ENCODE data around the gene LRRC4. TPM values are rescaled to one million over a fixed set of nuclear protein-coding genes. Genes with fewer than 3 reads are reported as not detected.

LRRC4 gene
- polyA plus RNA-seq, 1 donor, result 2.1 TPM

GRCh38 chr7:128032605-128033235, 1.5 kb upstream of the LRRC4 start:
- H3K27ac ChIP-seq (ENCODE audit: low read length), result no peak overlapping the region
- peak in 1 of 2 donors; percentile 36 for DNase-seq
- WGBS (ENCODE audit: insufficient coverage, low lambda C conversion rate), result no CpG with 5 or more reads among the region's 41 CpGs
- peaks cover 10% of the 10 kb centered on the region for H3K36me3 ChIP-seq (ENCODE audit: control insufficient read depth, insufficient read depth, low read length)
- peaks cover 17% of the 10 kb centered on the region for H3K4me1 ChIP-seq (ENCODE audit: control insufficient read depth, insufficient read depth, low read length)
- H3K9me3 ChIP-seq (ENCODE audit: control insufficient read depth, low read depth, low read length), result peaks cover 2% of the 10 kb centered on the region
- H3K4me3 ChIP-seq (ENCODE audit: low read length), result peak overlapping the region; percentile 9
- peaks cover 19% of the 10 kb centered on the region for H3K27me3 ChIP-seq (ENCODE audit: control insufficient read depth, insufficient read depth, low read length)

DNA sequence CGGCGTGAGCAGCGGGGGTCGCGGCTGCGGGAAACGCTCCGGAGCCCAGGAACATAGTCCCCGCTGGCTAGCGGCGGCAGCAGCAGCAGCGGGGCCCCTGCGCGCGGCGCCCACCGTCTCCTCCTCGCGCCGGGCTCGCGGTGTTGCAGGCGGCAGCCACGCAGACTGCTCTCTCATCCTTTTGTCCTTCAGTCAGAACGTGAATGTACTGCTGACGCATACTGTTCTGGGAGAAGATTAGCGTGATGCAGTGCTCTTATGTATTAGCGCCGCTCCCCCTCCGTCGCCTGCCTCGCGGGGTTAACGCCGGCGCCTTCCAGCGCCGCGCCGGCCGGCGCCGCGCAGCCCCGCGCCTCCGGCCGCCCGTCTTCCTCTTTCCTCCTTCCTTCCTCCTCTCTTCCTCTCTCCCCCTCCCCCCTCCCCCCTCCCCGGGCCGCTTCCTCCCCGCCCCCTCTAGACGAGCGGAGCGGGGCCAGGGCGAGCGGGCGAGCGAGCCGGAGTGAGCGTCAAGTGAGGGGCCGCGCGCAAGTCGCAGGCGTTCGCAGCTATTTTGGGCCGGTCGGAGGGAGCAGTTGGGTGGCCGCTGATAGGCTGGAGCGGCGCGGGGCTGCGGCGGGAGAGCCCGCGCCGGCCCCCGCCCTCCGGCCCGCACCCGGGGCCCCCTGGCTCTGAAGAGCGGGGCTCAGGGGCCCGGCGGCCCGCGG, 816 bp upstream of the LRRC4 start:
- peaks cover 2% of the 10 kb centered on the region for H3K9me3 ChIP-seq (ENCODE audit: control insufficient read depth, low read depth, low read length)
- WGBS (ENCODE audit: insufficient coverage, low lambda C conversion rate), result no CpG with 5 or more reads among the region's 87 CpGs
- H3K27me3 ChIP-seq (ENCODE audit: control insufficient read depth, insufficient read depth, low read length), result peaks cover 19% of the 10 kb centered on the region
- no peak overlapping the region for H3K4me3 ChIP-seq (ENCODE audit: low read length)
- peaks cover 10% of the 10 kb centered on the region for H3K36me3 ChIP-seq (ENCODE audit: control insufficient read depth, insufficient read depth, low read length)
- DNase-seq, result peak; percentile 67 to 78
- H3K4me1 ChIP-seq (ENCODE audit: control insufficient read depth, insufficient read depth, low read length), result peaks cover 23% of the 10 kb centered on the region
- no peak overlapping the region for H3K27ac ChIP-seq (ENCODE audit: low read length)

GRCh38 chr7:128030263-128030653, 979 bp downstream of the LRRC4 start:
- H3K9me3 ChIP-seq (ENCODE audit: control insufficient read depth, low read depth, low read length), result peaks cover 2% of the 10 kb centered on the region
- H3K4me1 ChIP-seq (ENCODE audit: control insufficient read depth, insufficient read depth, low read length), result peaks cover 23% of the 10 kb centered on the region
- no peak for DNase-seq
- peaks cover 19% of the 10 kb centered on the region for H3K27me3 ChIP-seq (ENCODE audit: control insufficient read depth, insufficient read depth, low read length)
- no CpG with 5 or more reads among the region's 21 CpGs for whole genome bisulfite sequencing (ENCODE audit: insufficient coverage, low lambda C conversion rate)
- H3K36me3 ChIP-seq (ENCODE audit: control insufficient read depth, insufficient read depth, low read length), result peaks cover 10% of the 10 kb centered on the region
- H3K27ac ChIP-seq (ENCODE audit: low read length), result no peak overlapping the region
- peak overlapping the region; percentile 25 for H3K4me3 ChIP-seq (ENCODE audit: low read length)

DNA sequence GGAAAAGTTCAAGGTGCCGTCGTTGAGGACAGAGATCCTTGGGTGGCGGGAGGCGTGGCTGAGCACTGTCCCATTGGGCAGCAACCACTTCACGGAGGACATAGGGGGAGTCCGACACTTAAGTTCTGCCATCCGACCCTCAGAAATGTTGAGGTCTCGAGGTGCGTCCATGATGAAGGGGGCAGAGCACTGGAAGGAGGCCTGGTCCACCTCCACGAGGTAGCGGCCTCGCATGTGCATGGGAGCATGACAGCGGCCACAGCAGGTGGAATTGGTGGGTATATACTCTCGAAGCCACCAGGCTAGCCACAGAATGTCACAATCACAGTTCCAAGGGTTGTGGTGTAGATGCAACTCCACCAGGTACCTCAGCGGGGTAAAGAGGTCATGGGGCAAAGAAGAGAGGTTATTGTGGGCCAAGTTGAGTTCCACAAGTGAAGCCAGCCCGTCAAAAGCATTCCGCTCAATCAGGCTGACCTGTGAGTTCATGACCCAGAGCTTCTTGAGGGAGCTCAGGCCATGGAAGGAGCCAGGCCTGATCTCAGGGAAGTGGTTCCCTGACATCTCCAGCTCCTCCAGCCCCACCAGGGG, 1.7 kb downstream of the LRRC4 start:
- no peak for DNase-seq
- Histone ChIP-seq H3K4me1 (ENCODE audit: control insufficient read depth, insufficient read depth, low read length) (peaks cover 23% of the 10 kb centered on the region), H3K4me3 (ENCODE audit: low read length) (no peak overlapping the region), H3K27me3 (ENCODE audit: control insufficient read depth, insufficient read depth, low read length) (peaks cover 19% of the 10 kb centered on the region), H3K36me3 (ENCODE audit: control insufficient read depth, insufficient read depth, low read length) (peaks cover 10% of the 10 kb centered on the region), H3K27ac (ENCODE audit: low read length) (no peak overlapping the region), H3K9me3 (ENCODE audit: control insufficient read depth, low read depth, low read length) (peaks cover 2% of the 10 kb centered on the region)
- WGBS (ENCODE audit: insufficient coverage, low lambda C conversion rate), result no CpG with 5 or more reads among the region's 17 CpGs

DNA sequence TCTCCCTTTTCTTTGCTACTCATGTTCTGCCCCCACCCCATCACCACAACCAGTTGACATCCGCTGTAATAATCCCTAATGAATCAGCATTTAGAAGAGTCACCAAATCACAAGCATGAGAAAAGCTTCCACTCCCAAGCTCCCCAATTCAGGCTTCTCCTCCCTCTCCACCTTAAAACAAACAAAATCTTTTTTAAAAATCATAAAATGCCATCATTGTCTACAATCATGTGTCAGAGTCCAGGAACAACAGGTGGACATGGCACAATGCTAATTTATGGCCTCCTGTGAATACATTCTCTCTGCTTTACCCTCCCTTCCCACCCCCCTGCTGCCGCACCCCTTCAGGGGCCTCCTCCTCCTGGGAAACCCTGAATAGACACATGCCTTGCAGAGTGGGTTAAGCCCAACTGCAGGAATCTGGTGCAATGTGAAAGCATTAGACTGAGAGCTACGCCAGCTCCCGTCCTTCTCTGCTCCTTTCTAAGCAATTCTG, 3.7 kb downstream of the LRRC4 start:
- 20% methylated on average over 1 of the region's 4 CpGs for WGBS (ENCODE audit: insufficient coverage, low lambda C conversion rate)
- Histone ChIP-seq H3K27ac (ENCODE audit: low read length) (peak overlapping the region; percentile 35), H3K4me1 (ENCODE audit: control insufficient read depth, insufficient read depth, low read length) (peaks cover 20% of the 10 kb centered on the region), H3K4me3 (ENCODE audit: low read length) (no peak overlapping the region), H3K36me3 (ENCODE audit: control insufficient read depth, insufficient read depth, low read length) (peaks cover 10% of the 10 kb centered on the region), H3K27me3 (ENCODE audit: control insufficient read depth, insufficient read depth, low read length) (peaks cover 9% of the 10 kb centered on the region), H3K9me3 (ENCODE audit: control insufficient read depth, low read depth, low read length) (no peaks in the 10 kb centered on the region)
- DNase-seq, result peak; percentile 77 to 86

- no peak overlapping the region for H3K4me3 ChIP-seq (ENCODE audit: low read length)
- H3K4me1 ChIP-seq (ENCODE audit: control insufficient read depth, insufficient read depth, low read length), result peaks cover 20% of the 10 kb centered on the region
- peaks cover 10% of the 10 kb centered on the region for H3K36me3 ChIP-seq (ENCODE audit: control insufficient read depth, insufficient read depth, low read length)
- DNase-seq, result no peak
- H3K27ac ChIP-seq (ENCODE audit: low read length), result no peak overlapping the region
- H3K27me3 ChIP-seq (ENCODE audit: control insufficient read depth, insufficient read depth, low read length), result peaks cover 8% of the 10 kb centered on the region
- no CpG with 5 or more reads among the region's 2 CpGs for WGBS (ENCODE audit: insufficient coverage, low lambda C conversion rate)
- H3K9me3 ChIP-seq (ENCODE audit: control insufficient read depth, low read depth, low read length), result no peaks in the 10 kb centered on the region
These were observed 4.7 kb downstream of the LRRC4 start for GRCh38 chr7:128026551-128026950.

GRCh38 chr7:128025819-128026218, 5.4 kb downstream of the LRRC4 start:
- Histone ChIP-seq H3K36me3 (ENCODE audit: control insufficient read depth, insufficient read depth, low read length) (peaks cover 16% of the 10 kb centered on the region), H3K9me3 (ENCODE audit: control insufficient read depth, low read depth, low read length) (no peaks in the 10 kb centered on the region), H3K4me3 (ENCODE audit: low read length) (no peak overlapping the region), H3K27ac (ENCODE audit: low read length) (no peak overlapping the region), H3K27me3 (ENCODE audit: control insufficient read depth, insufficient read depth, low read length) (peaks cover 8% of the 10 kb centered on the region), H3K4me1 (ENCODE audit: control insufficient read depth, insufficient read depth, low read length) (peaks cover 20% of the 10 kb centered on the region)
- no peak for DNase-seq
- WGBS (ENCODE audit: insufficient coverage, low lambda C conversion rate), result no CpG with 5 or more reads among the region's 2 CpGs

- WGBS (ENCODE audit: insufficient coverage, low lambda C conversion rate), result no CpG with 5 or more reads among the region's 6 CpGs
- peaks cover 4% of the 10 kb centered on the region for H3K27me3 ChIP-seq (ENCODE audit: control insufficient read depth, insufficient read depth, low read length)
- H3K9me3 ChIP-seq (ENCODE audit: control insufficient read depth, low read depth, low read length), result no peaks in the 10 kb centered on the region
- peaks cover 16% of the 10 kb centered on the region for H3K4me1 ChIP-seq (ENCODE audit: control insufficient read depth, insufficient read depth, low read length)
- DNase-seq, result no peak
- H3K27ac ChIP-seq (ENCODE audit: low read length), result no peak overlapping the region
- peaks cover 16% of the 10 kb centered on the region for H3K36me3 ChIP-seq (ENCODE audit: control insufficient read depth, insufficient read depth, low read length)
- H3K4me3 ChIP-seq (ENCODE audit: low read length), result no peak overlapping the region
These were observed 5.9 kb downstream of the LRRC4 start for GRCh38 chr7:128025380-128025779.

DNA sequence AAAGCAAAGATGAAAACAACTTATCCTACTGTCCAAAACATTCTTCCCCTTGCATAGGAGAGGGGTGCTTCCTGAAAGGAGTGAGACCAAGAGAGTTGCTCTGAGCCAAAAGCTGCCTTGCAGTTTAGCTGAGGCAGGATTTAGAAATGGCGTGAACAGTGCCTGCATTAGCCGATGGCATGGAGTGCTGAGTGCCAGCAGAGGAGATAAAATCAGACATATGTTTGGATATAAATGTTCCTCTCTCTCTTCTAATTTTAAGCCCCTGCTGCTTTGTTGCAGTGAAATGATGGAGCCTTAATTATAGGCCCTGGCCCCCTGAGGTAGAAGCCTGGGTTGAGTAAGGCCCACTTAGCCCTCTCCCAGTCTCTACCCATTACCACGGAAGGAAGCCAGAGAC, 7.1 kb downstream of the LRRC4 start:
- H3K36me3 ChIP-seq (ENCODE audit: control insufficient read depth, insufficient read depth, low read length), result peaks cover 9% of the 10 kb centered on the region
- WGBS (ENCODE audit: insufficient coverage, low lambda C conversion rate), result no CpG with 5 or more reads among the region's 3 CpGs
- H3K27me3 ChIP-seq (ENCODE audit: control insufficient read depth, insufficient read depth, low read length), result no peaks in the 10 kb centered on the region
- H3K27ac ChIP-seq (ENCODE audit: low read length), result no peak overlapping the region
- peaks cover 13% of the 10 kb centered on the region for H3K4me1 ChIP-seq (ENCODE audit: control insufficient read depth, insufficient read depth, low read length)
- no peak for DNase-seq
- no peak overlapping the region for H3K4me3 ChIP-seq (ENCODE audit: low read length)
- H3K9me3 ChIP-seq (ENCODE audit: control insufficient read depth, low read depth, low read length), result no peaks in the 10 kb centered on the region

DNA sequence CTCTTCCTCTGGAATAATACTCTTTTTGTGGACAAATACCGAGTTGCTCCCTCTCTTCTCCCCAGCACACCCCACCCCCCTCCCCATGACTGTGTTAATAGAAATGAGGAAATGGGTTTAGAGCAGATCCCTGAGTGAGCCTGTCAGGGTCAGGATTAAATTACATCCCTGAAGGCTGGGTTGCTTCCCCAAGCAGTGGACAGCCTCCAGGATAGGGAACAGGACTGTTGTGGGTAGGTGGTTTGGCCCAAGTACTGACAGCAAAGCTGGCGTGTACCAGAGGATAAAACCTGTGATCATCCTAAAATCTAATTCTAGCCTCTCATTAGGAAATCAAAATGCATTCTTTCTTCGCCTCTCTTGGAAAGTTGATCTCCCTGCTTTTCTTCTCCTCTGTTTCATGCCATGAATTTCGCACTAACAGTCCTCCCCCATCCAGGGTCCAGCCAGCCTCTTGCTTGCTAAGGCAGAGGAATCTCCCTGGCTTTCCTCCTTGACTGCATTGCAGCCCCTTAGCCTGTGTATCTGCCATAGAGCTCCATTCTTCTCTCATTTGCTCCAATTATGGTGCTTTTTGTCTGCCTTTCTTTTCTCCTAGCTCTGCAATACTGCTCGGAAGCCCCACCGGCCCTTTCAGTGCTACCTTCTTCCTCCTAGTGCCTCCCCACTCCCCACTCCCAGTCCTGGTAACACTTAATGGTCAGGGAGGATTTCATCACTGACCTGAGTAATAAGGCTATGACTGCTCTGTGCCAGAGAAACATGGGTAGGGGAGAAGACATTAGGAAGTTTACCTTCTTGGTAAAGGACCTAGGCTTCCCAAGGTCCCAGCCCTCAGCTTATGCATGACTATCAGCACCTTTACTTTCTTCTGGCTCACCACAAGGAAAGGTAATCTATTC, 8.4 kb downstream of the LRRC4 start:
- no peak overlapping the region for H3K4me3 ChIP-seq (ENCODE audit: low read length)
- no peaks in the 10 kb centered on the region for H3K27me3 ChIP-seq (ENCODE audit: control insufficient read depth, insufficient read depth, low read length)
- no peaks in the 10 kb centered on the region for H3K9me3 ChIP-seq (ENCODE audit: control insufficient read depth, low read depth, low read length)
- no peak overlapping the region for H3K27ac ChIP-seq (ENCODE audit: low read length)
- peaks cover 6% of the 10 kb centered on the region for H3K36me3 ChIP-seq (ENCODE audit: control insufficient read depth, insufficient read depth, low read length)
- 86% methylated on average over 1 of the region's 6 CpGs for WGBS (ENCODE audit: insufficient coverage, low lambda C conversion rate)
- peaks cover 8% of the 10 kb centered on the region for H3K4me1 ChIP-seq (ENCODE audit: control insufficient read depth, insufficient read depth, low read length)
- DNase-seq, result no peak
